LNCAP (cell line): Measurements from ENCODE around the gene MSI2.

Source experiments
- CTCF ChIP-seq: fragments of 450-650 bp; IDR thresholded peaks from 2 replicates; pipeline ENCODE4 v1.5.1; 2017; ENCODE audit warnings: mild to moderate bottlenecking

MSI2 gene

GRCh38 chr17:57370619-57371018 lies 114.3 kb downstream of the MSI2 start:
- no peak for TF ChIP-seq CTCF

DNA sequence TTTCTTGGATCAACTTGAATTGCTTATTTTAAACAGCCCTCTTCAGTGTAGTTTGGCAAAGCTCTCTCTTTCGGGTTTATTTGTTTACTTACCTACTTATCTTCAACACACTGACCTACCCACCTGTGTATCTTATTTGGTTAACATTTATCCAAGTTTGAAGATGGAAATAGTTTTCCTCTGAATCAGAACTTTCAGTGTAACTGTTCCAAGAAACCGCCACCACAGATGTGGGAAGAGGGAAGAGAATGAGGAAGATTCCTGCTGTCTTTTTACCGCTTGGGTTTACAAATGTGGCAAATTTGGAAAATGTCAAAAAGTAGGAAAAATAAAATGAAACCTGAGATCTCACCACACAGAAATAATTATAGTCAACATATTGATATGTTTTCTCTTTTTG lies 115.8 kb downstream of the MSI2 start:
- TF ChIP-seq CTCF = no peak

- TF ChIP-seq CTCF = no peak
These were observed 116.7 kb downstream of the MSI2 start for GRCh38 chr17:57373048-57373447.

GRCh38 chr17:57373756-57374155 lies 117.4 kb downstream of the MSI2 start:
- no peak for TF ChIP-seq CTCF

DNA sequence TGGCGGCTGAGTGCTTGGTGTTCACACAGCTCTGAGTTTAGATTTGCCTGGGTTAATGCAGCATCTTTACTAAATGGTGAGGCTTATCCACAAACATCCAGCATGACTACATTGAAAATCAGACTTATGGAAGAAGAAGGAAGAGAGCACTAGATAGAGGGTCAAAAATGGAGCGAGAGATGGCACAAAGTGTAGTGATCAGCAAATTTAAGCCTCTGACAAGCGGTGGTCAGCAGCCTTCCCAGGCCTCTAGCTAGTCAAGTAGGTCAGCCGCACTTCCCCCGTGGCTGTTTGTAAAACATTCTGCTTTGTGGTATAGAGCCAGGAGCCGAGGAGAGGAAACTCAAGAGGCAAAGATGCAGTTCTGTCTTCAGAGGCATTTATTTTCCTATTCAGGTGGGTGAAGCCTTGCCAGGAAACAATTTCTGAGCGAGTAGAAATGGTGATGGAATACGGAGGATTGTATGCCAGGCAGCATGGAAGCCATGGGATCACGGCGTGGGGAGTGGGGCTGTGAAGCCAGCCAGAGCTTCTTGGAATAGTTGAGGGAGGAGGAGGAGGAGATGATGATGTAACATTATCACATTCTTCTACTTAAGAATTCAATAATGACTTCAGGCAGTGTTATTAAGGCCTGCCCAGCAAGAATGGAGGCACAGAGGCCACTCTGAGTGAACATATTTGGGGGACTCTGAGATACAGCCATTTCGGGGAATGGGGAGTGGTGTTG lies 118.9 kb downstream of the MSI2 start:
- no peak for TF ChIP-seq CTCF

DNA sequence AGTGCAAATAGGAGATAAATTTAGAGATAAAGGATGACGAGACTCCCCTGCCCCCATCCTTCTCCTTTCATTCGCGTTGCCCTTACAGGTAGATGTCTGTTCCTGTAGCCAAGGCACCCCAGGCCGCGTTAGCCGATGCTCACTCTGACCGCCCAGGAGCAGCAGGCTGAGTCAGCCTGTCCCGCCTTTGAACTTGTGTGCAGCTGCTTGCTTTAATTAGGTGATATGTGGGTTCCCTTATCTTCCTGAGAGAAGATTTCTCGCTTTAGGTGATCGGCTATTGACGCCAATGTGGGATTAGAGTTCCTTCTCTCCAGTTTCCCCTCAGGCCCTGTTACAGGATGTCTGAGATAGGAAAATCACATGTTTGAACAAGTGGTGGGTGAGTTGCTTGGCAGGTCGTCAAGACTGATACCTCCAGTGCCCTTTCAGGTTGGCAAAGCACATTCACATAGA lies 119.5 kb downstream of the MSI2 start:
- no peak for TF ChIP-seq CTCF

DNA sequence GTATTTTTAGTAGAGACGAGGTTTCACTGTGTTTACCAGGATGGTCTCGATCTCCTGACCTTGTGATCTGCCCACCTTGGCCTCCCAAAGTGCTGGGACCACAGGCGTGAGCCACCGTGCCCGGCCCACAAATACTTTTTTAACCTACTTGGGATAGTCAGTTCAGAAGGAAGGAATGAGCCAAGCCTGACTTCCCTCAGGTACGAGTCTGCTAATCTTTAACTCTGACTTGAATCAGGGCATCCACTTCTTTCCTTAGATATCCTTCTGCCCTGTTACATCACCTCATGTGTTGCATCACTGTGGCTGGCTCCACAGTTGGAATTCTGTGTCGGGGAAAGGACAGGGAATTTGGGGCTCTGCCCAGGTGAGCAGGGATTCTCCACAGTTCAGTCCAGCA lies 120.8 kb downstream of the MSI2 start:
- TF ChIP-seq CTCF = no peak
